Cardiac muscle cell (in vitro differentiated cells and primary cell): Measurements from ENCODE around the gene SGPP2. TPM values are rescaled to one million over a fixed set of nuclear protein-coding genes. Genes with fewer than 3 reads are reported as not detected.

Source experiments
- DNase-seq, 2 donors: peaks; one replicate each; pipeline versions ENCODE4 v3.0.0 to v3.0.0-alpha.2; 2010 to 2017; ENCODE audit warnings: low read depth in 1 of 2, low spot score in 1 of 2
- H3K27ac ChIP-seq: fragments of 200-600 bp; sonication (generic); 2 replicates; pipeline ENCODE4 v1.5.1; 2016
- H3K27me3 ChIP-seq: fragments of 200-600 bp; sonication (generic); 2 replicates; pipeline ENCODE4 v1.6.0; 2016; ENCODE audit warnings: control low read depth
- H3K36me3 ChIP-seq: fragments of 200-600 bp; sonication (generic); 2 replicates; pipeline ENCODE4 v1.5.1; 2016; ENCODE audit warnings: control low read depth
- H3K4me1 ChIP-seq: fragments of 200-600 bp; sonication (generic); 2 replicates; pipeline ENCODE4 v1.8.1; 2017; ENCODE audit warnings: low read depth, mild to moderate bottlenecking, mixed run types
- H3K4me3 ChIP-seq: fragments of 200-600 bp; sonication (generic); 2 replicates; pipeline ENCODE4 v1.5.1; 2016; ENCODE audit warnings: mild to moderate bottlenecking
- H3K9me3 ChIP-seq: fragments of 200-600 bp; sonication (generic); 2 replicates; pipeline ENCODE4 v1.5.1; 2017; ENCODE audit warnings: low read depth, mild to moderate bottlenecking, control low read depth
- polyA plus RNA-seq: library from polyadenylated mRNA; unstranded; fragments of >200 nt; fragmentation: Nextera tagmentation; extraction: Ambion mirVana; gene quantifications from 2 replicates; pipeline ENCODE4 v1.2.1, GENCODE V29; 2016
- total RNA-seq: library from RNA; depleted of rRNA; stranded (reverse); fragments of >200 nt; gene quantifications from 2 replicates; pipeline ENCODE4 v1.2.3, GENCODE V29; 2016
- TF ChIP-seq, protein P1 (sequence below): IDR thresholded peaks from 2 replicates; pipeline ENCODE4 v1.5.1; 2012; ENCODE audit warnings: low read depth, mild to moderate bottlenecking, low read length

Gene SGPP2, protein sequence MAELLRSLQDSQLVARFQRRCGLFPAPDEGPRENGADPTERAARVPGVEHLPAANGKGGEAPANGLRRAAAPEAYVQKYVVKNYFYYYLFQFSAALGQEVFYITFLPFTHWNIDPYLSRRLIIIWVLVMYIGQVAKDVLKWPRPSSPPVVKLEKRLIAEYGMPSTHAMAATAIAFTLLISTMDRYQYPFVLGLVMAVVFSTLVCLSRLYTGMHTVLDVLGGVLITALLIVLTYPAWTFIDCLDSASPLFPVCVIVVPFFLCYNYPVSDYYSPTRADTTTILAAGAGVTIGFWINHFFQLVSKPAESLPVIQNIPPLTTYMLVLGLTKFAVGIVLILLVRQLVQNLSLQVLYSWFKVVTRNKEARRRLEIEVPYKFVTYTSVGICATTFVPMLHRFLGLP
- 24.6 and 44.6 TPM in 2 replicates for total RNA-seq
- 11.6 and 16.2 TPM in 2 replicates for polyA plus RNA-seq

DNA sequence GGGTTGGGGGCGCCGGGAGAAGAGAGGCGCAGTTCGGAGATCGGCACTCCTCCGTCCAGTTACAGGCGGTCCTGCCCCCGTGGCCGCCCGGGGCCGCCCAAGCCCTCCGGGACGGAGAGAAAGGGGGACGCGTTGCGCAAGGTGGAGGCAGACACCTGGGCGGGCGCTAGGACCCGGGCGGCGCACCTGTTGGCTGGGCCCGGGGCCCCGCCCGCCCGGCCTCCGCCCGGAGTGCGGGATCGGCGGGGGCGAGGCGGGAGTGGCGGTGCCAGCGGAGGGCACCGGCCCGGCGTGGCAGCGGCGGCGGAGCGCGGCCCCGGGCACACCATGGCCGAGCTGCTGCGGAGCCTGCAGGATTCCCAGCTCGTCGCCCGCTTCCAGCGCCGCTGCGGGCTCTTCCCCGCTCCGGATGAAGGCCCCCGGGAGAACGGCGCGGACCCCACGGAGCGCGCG lies at the start of gene SGPP2:
SGPP2 (plus strand) TSS at position 268 of the 453 bp plus-strand sequence; CDS start at position 328, 60 bp downstream.
- Histone ChIP-seq H3K36me3 (no peaks in the 10 kb centered on the region), H3K27me3 (peaks cover 15% of the 10 kb centered on the region), H3K27ac (peak within 1 kb of the TSS; percentile 90), H3K4me3 (peak within 1 kb of the TSS; percentile 94), H3K4me1 (peaks cover 31% of the 10 kb centered on the region), H3K9me3 (no peaks in the 10 kb centered on the region)
- no peak for DNase-seq
- TF ChIP-seq, protein P1, sequence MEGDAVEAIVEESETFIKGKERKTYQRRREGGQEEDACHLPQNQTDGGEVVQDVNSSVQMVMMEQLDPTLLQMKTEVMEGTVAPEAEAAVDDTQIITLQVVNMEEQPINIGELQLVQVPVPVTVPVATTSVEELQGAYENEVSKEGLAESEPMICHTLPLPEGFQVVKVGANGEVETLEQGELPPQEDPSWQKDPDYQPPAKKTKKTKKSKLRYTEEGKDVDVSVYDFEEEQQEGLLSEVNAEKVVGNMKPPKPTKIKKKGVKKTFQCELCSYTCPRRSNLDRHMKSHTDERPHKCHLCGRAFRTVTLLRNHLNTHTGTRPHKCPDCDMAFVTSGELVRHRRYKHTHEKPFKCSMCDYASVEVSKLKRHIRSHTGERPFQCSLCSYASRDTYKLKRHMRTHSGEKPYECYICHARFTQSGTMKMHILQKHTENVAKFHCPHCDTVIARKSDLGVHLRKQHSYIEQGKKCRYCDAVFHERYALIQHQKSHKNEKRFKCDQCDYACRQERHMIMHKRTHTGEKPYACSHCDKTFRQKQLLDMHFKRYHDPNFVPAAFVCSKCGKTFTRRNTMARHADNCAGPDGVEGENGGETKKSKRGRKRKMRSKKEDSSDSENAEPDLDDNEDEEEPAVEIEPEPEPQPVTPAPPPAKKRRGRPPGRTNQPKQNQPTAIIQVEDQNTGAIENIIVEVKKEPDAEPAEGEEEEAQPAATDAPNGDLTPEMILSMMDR, result no peak

DNA sequence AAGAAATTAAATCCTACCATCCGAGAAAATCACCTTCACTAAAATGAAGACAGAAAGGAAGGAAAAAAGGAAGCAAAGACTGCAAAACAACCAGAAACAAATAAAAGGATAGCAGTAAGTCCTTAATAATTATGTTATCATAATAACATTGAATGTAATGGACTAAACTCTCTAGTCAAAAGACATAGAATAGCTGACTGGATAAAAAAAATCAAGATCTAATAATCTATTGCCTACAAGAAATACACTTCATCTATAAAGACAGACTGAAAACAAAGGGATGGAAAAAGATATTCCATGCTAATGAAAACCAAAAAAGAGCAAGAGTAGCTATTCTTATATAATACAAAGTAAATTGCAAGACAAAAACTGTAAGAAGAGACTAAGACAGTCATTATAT lies 48.5 kb upstream of the SGPP2 start:
- TF ChIP-seq, protein P1, result no peak
- no peaks in the 10 kb centered on the region for H3K4me1 ChIP-seq
- H3K4me3 ChIP-seq, result no peak overlapping the region
- no peaks in the 10 kb centered on the region for H3K9me3 ChIP-seq
- H3K36me3 ChIP-seq, result no peaks in the 10 kb centered on the region
- H3K27me3 ChIP-seq, result no peaks in the 10 kb centered on the region
- H3K27ac ChIP-seq, result no peak overlapping the region
- DNase-seq, result no peak

GRCh38 chr2:222380456-222380855 lies 43.9 kb upstream of the SGPP2 start:
- H3K4me1 ChIP-seq, result peaks cover 16% of the 10 kb centered on the region
- TF ChIP-seq, protein P1, result no peak
- H3K4me3 ChIP-seq, result no peak overlapping the region
- H3K27me3 ChIP-seq, result no peaks in the 10 kb centered on the region
- DNase-seq, result no peak
- H3K9me3 ChIP-seq, result no peaks in the 10 kb centered on the region
- no peaks in the 10 kb centered on the region for H3K36me3 ChIP-seq
- no peak overlapping the region for H3K27ac ChIP-seq

GRCh38 chr2:222381566-222381965 lies 42.8 kb upstream of the SGPP2 start:
- no peaks in the 10 kb centered on the region for H3K36me3 ChIP-seq
- peak overlapping the region; percentile 91 for H3K27ac ChIP-seq
- H3K27me3 ChIP-seq, result no peaks in the 10 kb centered on the region
- DNase-seq, result peak in 1 of 2 donors; percentile 54
- no peaks in the 10 kb centered on the region for H3K9me3 ChIP-seq
- TF ChIP-seq, protein P1, result no peak
- no peak overlapping the region for H3K4me3 ChIP-seq
- peaks cover 16% of the 10 kb centered on the region for H3K4me1 ChIP-seq

DNA sequence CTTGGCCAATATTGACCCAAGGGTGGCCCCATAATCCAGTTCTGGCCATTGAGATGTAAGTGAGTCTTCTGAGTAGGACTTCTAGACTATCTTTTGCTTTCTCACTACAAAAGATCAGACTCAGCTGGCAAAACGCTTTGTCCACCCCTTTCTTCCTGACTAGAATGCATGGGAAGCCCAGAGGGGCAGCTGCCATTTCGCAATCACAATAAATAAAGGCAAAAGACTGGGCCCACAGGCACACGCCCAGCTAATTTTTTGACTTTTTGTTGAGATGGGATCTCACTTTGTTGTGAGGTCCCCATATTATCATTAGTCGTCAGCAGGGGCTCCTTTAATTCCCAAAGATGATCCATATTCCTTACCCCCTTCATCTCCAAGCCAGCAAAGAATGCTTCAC lies 41.1 kb upstream of the SGPP2 start:
- Histone ChIP-seq H3K9me3 (no peaks in the 10 kb centered on the region), H3K27me3 (no peaks in the 10 kb centered on the region), H3K27ac (no peak overlapping the region), H3K36me3 (no peaks in the 10 kb centered on the region), H3K4me1 (peaks cover 19% of the 10 kb centered on the region), H3K4me3 (no peak overlapping the region)
- TF ChIP-seq, protein P1, result no peak
- DNase-seq, result no peak
